Esophagus squamous epithelium (tissue), 5 donors: Measurements from ENCODE around the gene ANKRD13B. TPM values are rescaled to one million over a fixed set of nuclear protein-coding genes. Genes with fewer than 3 reads are reported as not detected.

Experiments used
- DNase-seq: peaks from one replicate; lab custom pipeline; 2025; lab: John Stamatoyannopoulos, UW
- H3K27ac ChIP-seq, 4 donors: fragments of 200-600 bp; sonication (generic); one replicate each; pipeline ENCODE4 v1.5.1; 2016 to 2019; ENCODE audit warnings: mild to moderate bottlenecking in 1 of 4
- H3K27me3 ChIP-seq, 4 donors: fragments of 200-600 bp; sonication (generic); 1 replicate in 3 of 4; 2 replicates in 1 of 4; pipeline versions ENCODE4 v1.5.1 to v1.6.0; 2017 to 2021; ENCODE audit warnings: antibody characterized with exemption in 1 of 4
- H3K36me3 ChIP-seq, 3 donors: fragments of 200-600 bp; sonication (generic); one replicate each; pipeline ENCODE4 v1.5.1; 2016 to 2019
- H3K4me1 ChIP-seq, 3 donors: fragments of 200-600 bp; sonication (generic); one replicate each; pipeline ENCODE4 v1.5.1; 2017 to 2019
- H3K4me3 ChIP-seq, 4 donors: fragments of 200-600 bp; sonication (generic); 1 replicate in 3 of 4; 2 replicates in 1 of 4; pipeline ENCODE4 v1.5.1; 2016 to 2019; ENCODE audit warnings: mild to moderate bottlenecking in 2 of 4, moderate library complexity in 1 of 4
- H3K9me3 ChIP-seq, 3 donors: fragments of 200-600 bp; sonication (generic); one replicate each; pipeline ENCODE4 v1.5.1; 2016 to 2019
- CTCF ChIP-seq, 6 experiments: fragments of 450-650 bp in 4 of 6; fragments of 200-600 bp in 2 of 6; sonication (generic) in 2 of 6; IDR thresholded peaks; one replicate each; pipeline ENCODE4 v1.5.1; 2016 to 2019; ENCODE audit warnings: antibody characterized with exemption in 6 of 6, mild to moderate bottlenecking in 4 of 6, moderate library complexity in 4 of 6
- POLR2A ChIP-seq, 4 donors: fragments of 450-650 bp; IDR thresholded peaks; one replicate each; pipeline ENCODE4 v1.6.1; 2017; ENCODE audit warnings: antibody characterized with exemption in 4 of 4, mild to moderate bottlenecking in 4 of 4, moderate library complexity in 3 of 4
- whole genome bisulfite sequencing, 2 donors: methylation state at CpG; one replicate each; pipeline ENCODE4 v1.1.5; 2018; 5-methylcytosine and 5-hydroxymethylcytosine counted together
- intact Hi-C: fragments of 100-400 bp; cut with DNase I; formaldehyde crosslinking; loops from one replicate; pipeline ENCODE4 v1.15.0; 2022
- total RNA-seq, 4 donors: library from RNA; depleted of rRNA; stranded (reverse); fragments of >200 nt; gene quantifications; one replicate each; pipeline ENCODE4 v1.1.0, GENCODE V29; 2016
- donor health status: DM: yes; HTN: yes; CAD: no.

Gene ANKRD13B
- total RNA-seq, 4 donors from 2014 or later = 3.3 to 18.7 (median 10.2) TPM

DNA sequence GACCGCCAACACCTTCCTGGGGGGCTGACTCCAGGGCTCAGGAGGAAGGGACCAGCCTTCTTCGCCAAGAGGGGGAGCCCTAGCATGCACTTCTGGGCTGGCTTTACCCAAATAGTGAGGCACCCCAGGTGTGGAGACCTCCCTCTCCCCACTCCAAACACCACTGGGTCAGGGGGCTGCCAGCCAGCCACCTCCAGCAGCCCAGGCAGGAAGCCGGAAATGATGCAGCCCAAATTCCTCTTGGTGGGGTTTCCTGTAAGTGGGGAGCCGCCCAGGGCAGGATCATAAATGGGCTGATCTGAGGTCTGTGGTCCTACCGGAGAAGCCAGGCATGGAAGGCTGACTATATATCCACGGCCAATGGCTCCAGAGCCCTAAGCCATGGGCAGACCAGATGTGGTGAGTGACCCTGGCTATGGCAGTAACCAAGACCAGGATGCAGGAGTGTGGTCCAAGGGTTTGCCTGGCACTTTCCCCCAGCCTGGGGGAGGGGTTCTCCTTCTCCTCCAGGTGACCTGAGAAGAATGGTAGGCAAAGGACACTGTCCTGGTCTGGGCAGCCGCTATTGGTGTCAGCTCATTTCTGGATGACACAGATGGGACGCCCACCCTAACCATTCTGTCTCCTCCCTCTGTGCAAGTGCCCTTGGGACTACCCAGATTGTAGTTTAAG lies 7.7 kb upstream of the ANKRD13B start:
- TF ChIP-seq CTCF (IDR thresholded peaks at IDR 0.05) (peak in 1 of 6 experiments; percentile 3), POLR2A (IDR thresholded peaks at IDR 0.05) (peak in 1 of 4 donors; percentile 31)
- H3K27ac ChIP-seq = peak overlapping the region; percentile 42 to 93 (median 87)
- WGBS, 2 donors = 61 to 69% methylated on average over 3 to 4 of the region's 8 CpGs
- peaks cover 72 to 94% (median 73%) of the 10 kb centered on the region in 3 donors for H3K4me1 ChIP-seq
- H3K4me3 ChIP-seq = peak overlapping the region in 3 of 4 donors; percentile 19 to 52 (median 31)
- intact Hi-C loops = no loop called here
- H3K9me3 ChIP-seq = no peaks in the 10 kb centered on the region
- H3K27me3 ChIP-seq = no peaks in the 10 kb centered on the region
- DNase-seq = no peak
- peaks cover 0 to 27% (median 7%) of the 10 kb centered on the region in 3 donors for H3K36me3 ChIP-seq

GRCh38 chr17:29586676-29587469 lies 6.1 kb upstream of the ANKRD13B start:
- no peak for DNase-seq
- Histone ChIP-seq H3K27ac (peak overlapping the region; percentile 90 to 95 (median 92)), H3K36me3 (peaks cover 0 to 13% (median 0%) of the 10 kb centered on the region in 3 donors), H3K4me1 (peaks cover 74 to 94% (median 75%) of the 10 kb centered on the region in 3 donors), H3K4me3 (peak overlapping the region in 2 of 4 donors; percentile 84 to 91), H3K9me3 (no peaks in the 10 kb centered on the region), H3K27me3 (no peaks in the 10 kb centered on the region)
- intact Hi-C loops = no loop called here
- 28 to 41% methylated on average over 3 to 4 of the region's 9 CpGs for WGBS, 2 donors
- TF ChIP-seq CTCF (IDR thresholded peaks at IDR 0.05) (no peak), POLR2A (IDR thresholded peaks at IDR 0.05) (no peak)

DNA sequence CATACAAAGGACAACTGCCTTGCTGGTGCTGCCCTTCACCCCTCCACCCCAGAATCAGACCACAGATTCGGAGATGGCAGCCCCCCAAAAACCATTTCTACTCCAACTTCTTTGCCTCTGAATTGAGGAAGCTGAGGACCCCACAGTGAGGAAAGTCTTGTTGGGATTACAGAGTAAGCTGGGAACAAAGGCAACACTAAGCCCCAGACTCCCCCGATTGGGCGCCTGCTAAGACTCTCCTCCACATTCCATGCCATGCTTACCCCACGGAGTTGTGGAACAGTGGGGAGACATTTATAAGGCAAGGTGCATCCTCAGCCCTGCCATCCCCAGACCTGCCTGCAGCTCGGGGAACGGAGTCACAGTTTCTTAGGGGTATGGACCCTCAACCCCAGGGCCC lies 5.3 kb upstream of the ANKRD13B start:
- no peak for DNase-seq
- Histone ChIP-seq H3K4me1 (peaks cover 74 to 94% (median 78%) of the 10 kb centered on the region in 3 donors), H3K36me3 (peaks cover 0 to 6% (median 0%) of the 10 kb centered on the region in 3 donors), H3K4me3 (peak overlapping the region in 3 of 4 donors; percentile 84 to 91 (median 84)), H3K27ac (peak overlapping the region; percentile 90 to 95 (median 92)), H3K9me3 (no peaks in the 10 kb centered on the region), H3K27me3 (no peaks in the 10 kb centered on the region)
- intact Hi-C loops = no loop called here
- WGBS, 2 donors = 42 to 83% methylated on average over 1 to 4 of the region's 6 CpGs
- TF ChIP-seq POLR2A (IDR thresholded peaks at IDR 0.05) (no peak), CTCF (IDR thresholded peaks at IDR 0.05) (no peak)

DNA sequence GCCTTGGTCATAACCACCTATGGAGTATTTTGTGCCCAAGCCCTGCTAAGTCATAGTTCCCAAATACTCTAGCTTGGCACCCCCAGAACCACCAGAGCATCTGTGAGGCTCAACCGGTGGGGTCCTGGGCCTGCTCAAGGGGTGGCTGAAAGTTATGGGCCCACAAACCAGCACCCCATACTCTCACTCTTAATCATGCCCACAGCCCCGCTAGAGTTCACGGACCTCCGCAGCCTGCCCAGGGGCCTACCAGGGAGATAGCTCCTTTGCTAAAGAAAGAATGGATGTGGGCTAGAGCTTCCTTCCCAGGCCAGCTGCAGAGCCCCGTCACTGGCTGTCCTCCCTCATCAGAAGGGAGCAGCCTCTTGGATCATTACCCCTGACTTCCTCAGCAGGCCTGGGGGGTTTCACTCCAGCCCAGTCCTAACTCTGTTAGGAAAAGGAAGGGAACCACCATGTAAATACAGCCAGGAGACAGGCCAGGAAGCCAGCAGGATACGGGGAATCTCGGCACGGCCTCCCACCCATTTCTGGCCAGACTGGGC lies 4.8 kb upstream of the ANKRD13B start:
- H3K36me3 ChIP-seq = peaks cover 0 to 1% (median 0%) of the 10 kb centered on the region in 3 donors
- no peak for TF ChIP-seq CTCF (IDR thresholded peaks at IDR 0.05)
- no peak for TF ChIP-seq POLR2A (IDR thresholded peaks at IDR 0.05)
- no peaks in the 10 kb centered on the region for H3K9me3 ChIP-seq
- DNase-seq = no peak
- peak overlapping the region; percentile 70 to 91 (median 84) for H3K4me3 ChIP-seq
- intact Hi-C loops = no loop called here
- WGBS, 2 donors = 0% methylated on average over 3 of the region's 8 CpGs; no CpG with 5 or more reads in 1 of the 2 donors
- H3K4me1 ChIP-seq = peaks cover 72 to 93% (median 75%) of the 10 kb centered on the region in 3 donors
- peak overlapping the region; percentile 90 to 95 (median 92) for H3K27ac ChIP-seq
- no peaks in the 10 kb centered on the region for H3K27me3 ChIP-seq
